Endothelial cell of umbilical vein (primary cell): ENCODE data around the gene EDEM2. TPM values are rescaled to one million over a fixed set of nuclear protein-coding genes. Genes with fewer than 3 reads are reported as not detected.
A peak's percentile ranks its signal among the peaks of the same experiment; 100 is the strongest.

Experiments
- BruUV-seq: library from RNA; stranded (reverse); fragments of 400-500 nt; replicated peaks from 2 replicates; lab custom pipeline; 2021; lab: Mats Ljungman, UMichigan
- CTCF ChIA-PET: fragments of 300-600, 350-600 bp; sonication (Branson Sonifier 250); formaldehyde crosslinking; loops from one replicate; lab custom pipeline; 2021; ENCODE audit warnings: antibody characterized with exemption, inconsistent platforms; lab: Charles Lee
- POLR2A ChIA-PET: fragments of 300-600, 350-600 bp; sonication (Branson Sonifier 250); formaldehyde crosslinking; loops from one replicate; lab custom pipeline; 2021; ENCODE audit warnings: antibody characterized with exemption, inconsistent platforms; lab: Charles Lee
- DNase-seq: peaks from one replicate; pipeline ENCODE4 v3.0.0-alpha.2; 2011; ENCODE audit warnings: low read depth, low spot score
- FAIRE-seq: peaks from 2 replicates; lab custom pipeline; 2011; peaks lifted over from hg19 to GRCh38; lab: Jason Lieb, UNC
- H2AFZ ChIP-seq: 2 replicates; pipeline ENCODE4 v1.6.0; 2012; ENCODE audit warnings: low read depth, low read length, control low read depth, inconsistent platforms
- H3K27ac ChIP-seq: 2 replicates; pipeline ENCODE4 v1.5.1; 2011; ENCODE audit warnings: low read depth, mild to moderate bottlenecking, control low read depth, low read length, moderate library complexity; ENCODE audit not compliant: insufficient read depth
- H3K27me3 ChIP-seq, 2 experiments: 2 replicates each; pipeline versions ENCODE4 v1.6.0 to v1.6.1; 2011; ENCODE audit warnings: low read length in 2 of 2, mixed read lengths in 1 of 2; ENCODE audit not compliant: control insufficient read depth in 2 of 2, insufficient read depth in 2 of 2
- H3K36me3 ChIP-seq, 2 experiments: 2 replicates in 1 of 2; 3 replicates in 1 of 2; pipeline ENCODE4 v1.5.1; 2011; ENCODE audit warnings: low read length in 2 of 2, mild to moderate bottlenecking in 1 of 2, moderate library complexity in 1 of 2; ENCODE audit not compliant: control insufficient read depth in 2 of 2, insufficient read depth in 2 of 2; ENCODE audit errors: extremely low read depth in 1 of 2
- H3K4me1 ChIP-seq: 3 replicates; pipeline ENCODE4 v1.5.1; 2011; ENCODE audit warnings: mild to moderate bottlenecking, low read length; ENCODE audit not compliant: control insufficient read depth, insufficient read depth; ENCODE audit errors: extremely low read depth
- H3K4me2 ChIP-seq: 2 replicates; pipeline ENCODE4 v1.6.1; 2011; ENCODE audit warnings: low read length, control low read depth, mixed read lengths; ENCODE audit not compliant: insufficient read depth
- H3K4me3 ChIP-seq, 3 experiments: fragments of 200-600 bp in 1 of 3; sonication (generic), shearing (Covaris generic) in 1 of 3; replicated peaks in 1 of 3; 2 replicates each; pipeline ENCODE4 v1.5.1; 2011 to 2016; ENCODE audit warnings: control low read depth in 3 of 3, low read length in 3 of 3, mild to moderate bottlenecking in 2 of 3, inconsistent platforms in 1 of 3, low read depth in 1 of 3, moderate library complexity in 1 of 3; ENCODE audit not compliant: insufficient read depth in 1 of 3
- H3K79me2 ChIP-seq: 2 replicates; pipeline ENCODE4 v1.6.0; 2012; ENCODE audit warnings: low read length, inconsistent platforms; ENCODE audit not compliant: control insufficient read depth, insufficient read depth
- H3K9ac ChIP-seq: replicated peaks from 2 replicates; pipeline ENCODE3; 2011; ENCODE audit warnings: low read length, control low read depth; ENCODE audit not compliant: insufficient read depth; ENCODE audit errors: extremely low read depth
- H3K9me1 ChIP-seq: replicated peaks from 3 replicates; pipeline ENCODE4 v1.6.0; 2011; ENCODE audit warnings: mild to moderate bottlenecking, low read length; ENCODE audit not compliant: control insufficient read depth, insufficient read depth; ENCODE audit errors: extremely low read depth
- H3K9me3 ChIP-seq: replicated peaks from 2 replicates; pipeline ENCODE4 v1.5.1; 2012; ENCODE audit warnings: low read length, inconsistent platforms; ENCODE audit not compliant: control insufficient read depth, insufficient read depth
- H4K20me1 ChIP-seq: replicated peaks from 2 replicates; pipeline ENCODE3; 2011; ENCODE audit warnings: mild to moderate bottlenecking, low read length; ENCODE audit not compliant: control insufficient read depth, insufficient read depth; ENCODE audit errors: extremely low read depth
- EZH2 ChIP-seq: IDR thresholded peaks from 2 replicates; pipeline ENCODE4 v1.6.1; 2012; ENCODE audit warnings: borderline replicate concordance, low read depth, mild to moderate bottlenecking, moderate library complexity, low read length, inconsistent platforms; ENCODE audit not compliant: severe bottlenecking
- FOS ChIP-seq: IDR thresholded peaks from 2 replicates; pipeline ENCODE4 v1.6.1; 2011; ENCODE audit warnings: mild to moderate bottlenecking, low read length, moderate library complexity, borderline replicate concordance; ENCODE audit not compliant: insufficient read depth
- GATA2 ChIP-seq: IDR thresholded peaks from 2 replicates; pipeline ENCODE4 v1.7.0; 2011; ENCODE audit warnings: low read depth, mild to moderate bottlenecking, moderate library complexity, mixed read lengths, low read length; ENCODE audit not compliant: insufficient read length, insufficient read depth
- JUN ChIP-seq: IDR thresholded peaks from 2 replicates; pipeline ENCODE4 v1.6.1; 2011; ENCODE audit warnings: borderline replicate concordance, low read depth; ENCODE audit not compliant: insufficient read length, insufficient read depth
- MYC ChIP-seq: IDR thresholded peaks from one replicate; pipeline ENCODE4 v1.6.1; 2011; ENCODE audit warnings: mild to moderate bottlenecking, low read depth, low read length
- POLR2A ChIP-seq: IDR thresholded peaks from 2 replicates; pipeline ENCODE4 v1.6.1; 2012; ENCODE audit warnings: low read depth, mild to moderate bottlenecking, control low read depth, low read length
- POLR2AphosphoS5 ChIP-seq: IDR thresholded peaks from 2 replicates; pipeline ENCODE4 v1.6.1; 2012; ENCODE audit warnings: low read depth, mild to moderate bottlenecking, control low read depth, low read length, moderate library complexity; ENCODE audit not compliant: insufficient read depth
- dilution Hi-C: fragments of 300-500 bp; cut with MboI; formaldehyde crosslinking; loops from one replicate; pipeline ENCODE4 v1.15.0; 2019; ENCODE audit warnings: low sequenced_read_pairs; ENCODE audit not compliant: extremely low pct_ligation_motif_present
- intact Hi-C: fragments of 100-400 bp; cut with micrococcal nuclease; formaldehyde crosslinking; loops from one replicate; pipeline ENCODE4 v1.10.0; 2022
- polyA plus RNA-seq, 4 experiments: library from polyadenylated mRNA; depleted of rRNA in 3 of 4; stranded (reverse) in 3 of 4; unstranded in 1 of 4; fragments of >200 nt; gene quantifications; 2 replicates each; pipeline versions ENCODE4 v1.2.1 to v1.2.3, GENCODE V29; 2011 to 2012; ENCODE audit warnings: missing spikeins in 1 of 4
- total RNA-seq: library from RNA; stranded (reverse); gene quantifications from 2 replicates; pipeline ENCODE4 v1.2.3, GENCODE V29; 2021
- TF ChIP-seq, protein P1 (sequence below), 2 donors: IDR thresholded peaks; 1 replicate in 1 of 2; 2 replicates in 1 of 2; pipeline ENCODE4 v1.5.1; 2011; ENCODE audit warnings: low read length in 2 of 2, mild to moderate bottlenecking in 2 of 2, moderate library complexity in 2 of 2, control low read depth in 1 of 2, inconsistent platforms in 1 of 2, low read depth in 1 of 2; ENCODE audit not compliant: insufficient read depth in 1 of 2; ENCODE audit errors: extremely low read depth in 1 of 2
- TF ChIP-seq, protein P2 (sequence below): IDR thresholded peaks from 2 replicates; pipeline ENCODE4 v1.6.1; 2011; ENCODE audit not compliant: insufficient read depth, insufficient read length

The EDEM2 gene
- total and polyA plus RNA-seq, 2 donors (not counting 3 experiments of a cell fraction or from before 2014, with no cell fraction given): 29.1 to 39.5 TPM

DNA sequence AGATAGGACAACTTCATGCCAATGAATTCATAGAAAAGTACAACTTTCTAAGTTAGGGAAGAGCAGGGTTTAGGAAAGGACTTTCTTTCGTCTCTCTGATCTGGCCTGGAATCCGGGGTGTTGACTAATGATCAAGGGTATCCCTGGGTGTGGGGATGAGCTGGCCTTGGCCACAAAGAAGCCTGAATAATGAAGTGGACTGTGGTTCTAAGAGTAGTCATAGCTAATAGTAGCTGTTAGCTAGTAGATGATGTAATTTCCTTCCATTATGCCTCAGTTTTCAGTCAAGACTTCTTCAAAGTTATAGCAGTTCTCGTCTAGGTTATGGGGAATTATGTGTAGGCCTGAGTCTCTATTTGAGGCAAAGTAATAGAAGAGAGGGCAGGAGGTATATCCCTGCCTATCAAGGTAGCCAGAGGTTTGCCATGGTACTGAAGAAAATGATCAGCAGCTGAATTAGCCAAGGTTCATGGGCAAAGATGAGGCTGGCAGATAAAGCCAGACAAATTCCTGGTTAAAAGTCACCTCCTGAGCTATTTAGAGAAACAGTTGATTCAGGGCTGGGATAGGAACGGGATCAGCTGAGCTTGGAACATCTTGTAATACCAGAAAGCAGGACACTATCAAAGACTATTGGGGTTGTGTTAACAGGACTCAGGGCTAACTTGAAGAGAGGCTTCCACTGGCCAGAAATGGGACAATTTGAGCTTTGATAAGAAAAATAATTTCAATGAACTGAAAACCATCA is 35.8 kb downstream of the EDEM2 start:
- H3K4me2 ChIP-seq: no peak overlapping the region
- peak; percentile 89 for FAIRE-seq
- H3K27ac ChIP-seq: peak overlapping the region; percentile 91

More for the DNA sequence above, 35.8 kb downstream of the EDEM2 start:
- TF ChIP-seq GATA2 (peak; percentile 85), FOS (peak; percentile 69), POLR2AphosphoS5 (no peak), MYC (no peak), EZH2 (no peak), POLR2A (no peak), JUN (peak; percentile 63)
- TF ChIP-seq, protein P1, sequence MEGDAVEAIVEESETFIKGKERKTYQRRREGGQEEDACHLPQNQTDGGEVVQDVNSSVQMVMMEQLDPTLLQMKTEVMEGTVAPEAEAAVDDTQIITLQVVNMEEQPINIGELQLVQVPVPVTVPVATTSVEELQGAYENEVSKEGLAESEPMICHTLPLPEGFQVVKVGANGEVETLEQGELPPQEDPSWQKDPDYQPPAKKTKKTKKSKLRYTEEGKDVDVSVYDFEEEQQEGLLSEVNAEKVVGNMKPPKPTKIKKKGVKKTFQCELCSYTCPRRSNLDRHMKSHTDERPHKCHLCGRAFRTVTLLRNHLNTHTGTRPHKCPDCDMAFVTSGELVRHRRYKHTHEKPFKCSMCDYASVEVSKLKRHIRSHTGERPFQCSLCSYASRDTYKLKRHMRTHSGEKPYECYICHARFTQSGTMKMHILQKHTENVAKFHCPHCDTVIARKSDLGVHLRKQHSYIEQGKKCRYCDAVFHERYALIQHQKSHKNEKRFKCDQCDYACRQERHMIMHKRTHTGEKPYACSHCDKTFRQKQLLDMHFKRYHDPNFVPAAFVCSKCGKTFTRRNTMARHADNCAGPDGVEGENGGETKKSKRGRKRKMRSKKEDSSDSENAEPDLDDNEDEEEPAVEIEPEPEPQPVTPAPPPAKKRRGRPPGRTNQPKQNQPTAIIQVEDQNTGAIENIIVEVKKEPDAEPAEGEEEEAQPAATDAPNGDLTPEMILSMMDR (IDR thresholded peaks at IDR 0.05; ENCODE audit: extremely low read depth in 1 of 2, insufficient read depth in 1 of 2, low read depth in 1 of 2, low read length in 2 of 2): no peak
- TF ChIP-seq, protein P2, sequence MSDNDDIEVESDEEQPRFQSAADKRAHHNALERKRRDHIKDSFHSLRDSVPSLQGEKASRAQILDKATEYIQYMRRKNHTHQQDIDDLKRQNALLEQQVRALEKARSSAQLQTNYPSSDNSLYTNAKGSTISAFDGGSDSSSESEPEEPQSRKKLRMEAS: no peak
- Histone ChIP-seq H3K36me3 (peaks cover 4 to 7% of the 10 kb centered on the region in 2 experiments), H4K20me1 (no peaks in the 10 kb centered on the region), H2AFZ (peak overlapping the region; percentile 53), H3K9ac (peak overlapping the region; percentile 44), H3K27me3 (no peaks in the 10 kb centered on the region), H3K9me1 (no peaks in the 10 kb centered on the region), H3K4me3 (no peak overlapping the region), H3K4me1 (peaks cover 16% of the 10 kb centered on the region), H3K79me2 (no peaks in the 10 kb centered on the region), H3K9me3 (no peaks in the 10 kb centered on the region)
- dilution Hi-C loops: no loop called here
- intact Hi-C loops: no loop called here
- DNase-seq: peak; percentile 62
- ChIA-PET POLR2A (interaction anchor here (0.6 to 1.2 kb wide), 2 partner anchors 15 to 26 kb away, joined by 3 to 4 read pairs; no protein-coding TSS in a partner anchor), CTCF (interaction anchor here (0.7 to 2.7 kb wide), 6 partner anchors 9 to 98 kb away, joined by 3 to 46 read pairs (median 7); no protein-coding TSS in a partner anchor)
- TSS peak; percentile 99 for BruUV-seq
